IMR-90 (cell line): ENCODE results near the gene HSFX3. TPM values are rescaled to one million over a fixed set of nuclear protein-coding genes. Genes with fewer than 3 reads are reported as not detected.

Experiments
- ATAC-seq: fragments of 200-7000 bp; cut with Tn5 transposase; 2 replicates; pipeline ENCODE4 v1.9.1; 2020; ENCODE audit warnings: low read depth, mild to moderate bottlenecking, moderate library complexity
- BruUV-seq: library from RNA; stranded (reverse); fragments of 400-500 nt; replicated peaks from 2 replicates; lab custom pipeline; 2021; lab: Mats Ljungman, UMichigan
- CTCF ChIA-PET: fragments of 300-600 bp; formaldehyde crosslinking; extraction: SDS; loops from one replicate; lab custom pipeline; 2021; ENCODE audit warnings: antibody characterized with exemption; lab: Yijun Ruan, JAX
- POLR2A ChIA-PET: fragments of 300-600 bp; sonication (Branson Sonifier 250); formaldehyde crosslinking; loops from one replicate; lab custom pipeline; 2022; ENCODE audit warnings: antibody characterized with exemption; ENCODE audit not compliant: unreplicated experiment; lab: Charles Lee
- DNase-seq: peaks from one replicate; pipeline ENCODE4 v3.0.0; 2013
- H2AFZ ChIP-seq: replicated peaks from 2 replicates; pipeline ENCODE3; 2013; ENCODE audit warnings: low read length, mild to moderate bottlenecking; ENCODE audit not compliant: poor library complexity
- H2AK5ac ChIP-seq: 2 replicates; pipeline ENCODE4 v1.6.1; 2013; ENCODE audit warnings: low read depth, low read length, inconsistent platforms
- H2AK9ac ChIP-seq: replicated peaks from 2 replicates; pipeline ENCODE3; 2013; ENCODE audit warnings: mild to moderate bottlenecking, low read depth, low read length, moderate library complexity; ENCODE audit not compliant: poor library complexity
- H2BK120ac ChIP-seq: 2 replicates; pipeline ENCODE4 v1.6.1; 2013; ENCODE audit warnings: low read depth, low read length, inconsistent platforms
- H2BK15ac ChIP-seq: 3 replicates; pipeline ENCODE4 v1.6.1; 2013; ENCODE audit warnings: low read depth, low read length, inconsistent platforms
- H2BK20ac ChIP-seq: 2 replicates; pipeline ENCODE4 v1.6.1; 2013; ENCODE audit warnings: low read depth, mild to moderate bottlenecking, inconsistent platforms, low read length, moderate library complexity
- H2BK5ac ChIP-seq: 2 replicates; pipeline ENCODE4 v1.6.1; 2013; ENCODE audit warnings: mild to moderate bottlenecking, low read depth, low read length, inconsistent platforms; ENCODE audit not compliant: poor library complexity, severe bottlenecking
- H3K14ac ChIP-seq: replicated peaks from 2 replicates; pipeline ENCODE4 v1.6.1; 2013; ENCODE audit warnings: low read depth, low read length, inconsistent platforms
- H3K18ac ChIP-seq: 2 replicates; pipeline ENCODE4 v1.6.1; 2013; ENCODE audit warnings: low read depth, low read length, control low read depth
- H3K23ac ChIP-seq: 2 replicates; pipeline ENCODE4 v1.6.1; 2013; ENCODE audit warnings: low read depth, low read length, inconsistent platforms
- H3K27ac ChIP-seq: 2 replicates; pipeline ENCODE4 v1.5.1; 2013; ENCODE audit warnings: mild to moderate bottlenecking, control low read depth, low read length; ENCODE audit not compliant: insufficient read depth
- H3K27me3 ChIP-seq: 2 replicates; pipeline ENCODE4 v1.6.1; 2013; ENCODE audit warnings: low read length; ENCODE audit not compliant: control insufficient read depth, insufficient read depth
- H3K36me3 ChIP-seq: 2 replicates; pipeline ENCODE4 v1.6.1; 2013; ENCODE audit warnings: low read length, mixed read lengths; ENCODE audit not compliant: control insufficient read depth, insufficient read depth
- H3K4ac ChIP-seq: 2 replicates; pipeline ENCODE4 v1.6.1; 2013; ENCODE audit warnings: low read depth, low read length, inconsistent platforms
- H3K4me1 ChIP-seq: 2 replicates; pipeline ENCODE4 v1.6.1; 2013; ENCODE audit warnings: low read length, mixed read lengths; ENCODE audit not compliant: control insufficient read depth, insufficient read depth
- H3K4me2 ChIP-seq: 2 replicates; pipeline ENCODE4 v1.6.1; 2013; ENCODE audit warnings: low read depth, mild to moderate bottlenecking, control low read depth, low read length, moderate library complexity
- H3K4me3 ChIP-seq: 2 replicates; pipeline ENCODE4 v1.5.1; 2013; ENCODE audit warnings: low read depth, mild to moderate bottlenecking, control low read depth, low read length, moderate library complexity; ENCODE audit not compliant: insufficient read depth
- H3K56ac ChIP-seq: 2 replicates; pipeline ENCODE4 v1.6.1; 2013; ENCODE audit warnings: low read length, inconsistent platforms; ENCODE audit not compliant: insufficient read depth; ENCODE audit errors: extremely low read depth
- H3K79me1 ChIP-seq, 2 experiments: 2 replicates each; pipeline ENCODE4 v1.6.1; 2013; ENCODE audit warnings: low read length in 2 of 2, inconsistent platforms in 1 of 2, low read depth in 1 of 2
- H3K9ac ChIP-seq: 2 replicates; pipeline ENCODE4 v1.6.1; 2013; ENCODE audit warnings: low read depth, low read length, control low read depth
- H3K9me1 ChIP-seq: 2 replicates; pipeline ENCODE4 v1.6.1; 2013; ENCODE audit warnings: low read length, inconsistent platforms; ENCODE audit not compliant: insufficient read depth
- H3K9me3 ChIP-seq: 2 replicates; pipeline ENCODE4 v1.6.1; 2013; ENCODE audit warnings: low read length; ENCODE audit not compliant: control insufficient read depth, insufficient read depth
- H4K20me1 ChIP-seq: 2 replicates; pipeline ENCODE4 v1.6.1; 2013; ENCODE audit warnings: low read length, inconsistent platforms; ENCODE audit not compliant: insufficient read depth
- H4K5ac ChIP-seq: 2 replicates; pipeline ENCODE4 v1.6.1; 2013; ENCODE audit warnings: mild to moderate bottlenecking, low read depth, low read length, control low read depth
- H4K8ac ChIP-seq, 2 experiments: 2 replicates each; pipeline ENCODE4 v1.6.1; 2013; ENCODE audit warnings: low read depth in 2 of 2, low read length in 2 of 2, control low read depth in 1 of 2, inconsistent platforms in 1 of 2
- H4K91ac ChIP-seq: 2 replicates; pipeline ENCODE4 v1.6.1; 2013; ENCODE audit warnings: low read depth, low read length, inconsistent platforms; ENCODE audit not compliant: insufficient read depth
- CEBPB ChIP-seq: IDR thresholded peaks from 2 replicates; pipeline ENCODE4 v1.6.1; 2012; ENCODE audit warnings: low read depth, low read length, improper control_type of control experiment
- CTCF ChIP-seq: conservative IDR thresholded peaks from 2 replicates; pipeline ENCODE4 v1.5.1; 2012; ENCODE audit warnings: mild to moderate bottlenecking, low read depth, low read length, improper control_type of control experiment
- ELK1 ChIP-seq: fragments of 150-350 bp; IDR thresholded peaks from 2 replicates; pipeline ENCODE4 v1.6.1; 2016; ENCODE audit warnings: low read depth, mild to moderate bottlenecking, low read length, moderate library complexity, borderline replicate concordance
- FOS ChIP-seq: fragments of 150-350 bp; IDR thresholded peaks from 2 replicates; pipeline ENCODE4 v1.6.1; 2016; ENCODE audit warnings: low read depth, low read length
- MAFK ChIP-seq: IDR thresholded peaks from 2 replicates; pipeline ENCODE4 v1.6.1; 2012; ENCODE audit warnings: low read depth, low read length, improper control_type of control experiment
- MAZ ChIP-seq: IDR thresholded peaks from 2 replicates; pipeline ENCODE4 v1.6.1; 2012; ENCODE audit warnings: low read depth, mild to moderate bottlenecking, low read length, improper control_type of control experiment, moderate library complexity, borderline replicate concordance
- MXI1 ChIP-seq: IDR thresholded peaks from 2 replicates; pipeline ENCODE4 v1.6.1; 2012; ENCODE audit warnings: low read depth, mild to moderate bottlenecking, low read length, moderate library complexity, borderline replicate concordance
- POLR2A ChIP-seq: IDR thresholded peaks from 2 replicates; pipeline ENCODE4 v1.6.1; 2012; ENCODE audit warnings: mild to moderate bottlenecking, low read depth, low read length
- RCOR1 ChIP-seq: IDR thresholded peaks from 2 replicates; pipeline ENCODE4 v1.6.1; 2012; ENCODE audit warnings: mild to moderate bottlenecking, low read length, improper control_type of control experiment; ENCODE audit not compliant: insufficient replicate concordance
- RFX5 ChIP-seq: IDR thresholded peaks from 2 replicates; pipeline ENCODE4 v1.8.0; 2012; ENCODE audit warnings: low read depth, mild to moderate bottlenecking, low read length, moderate library complexity
- SMC3 ChIP-seq: fragments of 150-350 bp; IDR thresholded peaks from 2 replicates; pipeline ENCODE4 v1.6.1; 2016; ENCODE audit warnings: low read depth, mild to moderate bottlenecking, antibody characterized with exemption, low read length, moderate library complexity
- WGBS, 2 experiments: methylation state at CpG; one replicate each; pipeline versions ENCODE4 v1.1.5 to v1.1.7; 2013; ENCODE audit warnings: missing lambda C conversion rate in 2 of 2; ENCODE audit not compliant: insufficient read length in 1 of 2; ENCODE audit errors: extremely low coverage in 2 of 2; 5-methylcytosine and 5-hydroxymethylcytosine counted together
- dilution Hi-C: fragments of 300-500 bp; cut with HindIII; formaldehyde crosslinking; loops from one replicate; pipeline ENCODE4 v1.14.3; 2018; ENCODE audit warnings: low sequenced_read_pairs; ENCODE audit not compliant: unreplicated experiment
- in situ Hi-C: fragments of 300-500 bp; cut with MboI; formaldehyde crosslinking; loops from 3 replicates; pipeline ENCODE4 v1.14.3; 2019; ENCODE audit warnings: low sequenced_read_pairs, inconsistent platforms, mixed read lengths
- intact Hi-C: fragments of 100-400 bp; cut with micrococcal nuclease; formaldehyde crosslinking; loops from 2 replicates; pipeline ENCODE4 v1.10.0; 2022
- polyA plus RNA-seq, 3 experiments: library from polyadenylated mRNA; depleted of rRNA; stranded (reverse); fragments of >200 nt; gene quantifications; 2 replicates each; pipeline ENCODE4 v1.2.3, GENCODE V29; 2012; ENCODE audit warnings: low replicate concordance in 1 of 3
- total RNA-seq: library from RNA; depleted of rRNA; stranded (reverse); fragments of >200 nt; gene quantifications from 2 replicates; pipeline ENCODE4 v1.2.3, GENCODE V29; 2012

The HSFX3 gene
- total and polyA plus RNA-seq, 2 of the 4 experiments (the other 2 are of a cell fraction) = not detected

GRCh38 chrX:149499766-149500165 is 50.0 kb downstream of the HSFX3 start:
- DNase-seq (no peak), ATAC-seq (no peak)
- no peak overlapping the region for H2AK9ac ChIP-seq
- no peak overlapping the region for H2AFZ ChIP-seq
- dilution Hi-C loops (no loop called here), intact Hi-C loops (no loop called here), in situ Hi-C loops (loop anchor here (25.0 kb wide), 1 partner anchor 1238 kb away; no protein-coding TSS in a partner anchor)
- no peak overlapping the region for H2BK15ac ChIP-seq
- no peak overlapping the region for H2AK5ac ChIP-seq
- no peak overlapping the region for H4K5ac ChIP-seq
- no peak overlapping the region for H3K23ac ChIP-seq
- no peak overlapping the region for H3K18ac ChIP-seq
- H3K9me1 ChIP-seq = peaks cover 7% of the 10 kb centered on the region; the same call in 1 of the 2 replicates
- H3K36me3 ChIP-seq = peaks cover 25% of the 10 kb centered on the region
- H4K8ac ChIP-seq = no peak overlapping the region
- no peaks in the 10 kb centered on the region for H3K9me3 ChIP-seq
- no peak overlapping the region for H3K27ac ChIP-seq
- H4K91ac ChIP-seq = no peak overlapping the region
- peaks cover 7 to 12% of the 10 kb centered on the region in 2 experiments; a peak in 3 of 4 replicates for H3K79me1 ChIP-seq
- no peaks in the 10 kb centered on the region for H4K20me1 ChIP-seq
- no peak overlapping the region for H3K4me2 ChIP-seq
- H2BK5ac ChIP-seq = no peak overlapping the region
- H3K27me3 ChIP-seq = no peaks in the 10 kb centered on the region
- TF ChIP-seq SMC3 = no peak
- TF ChIP-seq POLR2A = no peak
- TF ChIP-seq CTCF = no peak
- no peak for TF ChIP-seq RFX5
- no peak for TF ChIP-seq RCOR1
- no peak for TF ChIP-seq CEBPB
- TF ChIP-seq ELK1 = no peak
- TF ChIP-seq MXI1 = no peak
- no peak for TF ChIP-seq FOS
- TF ChIP-seq MAZ = no peak
- TF ChIP-seq MAFK = no peak
- H3K4ac ChIP-seq = no peak overlapping the region
- H3K56ac ChIP-seq = no peak overlapping the region
- no peak overlapping the region for H3K14ac ChIP-seq
- H3K4me3 ChIP-seq = no peak overlapping the region
- no peak overlapping the region for H2BK120ac ChIP-seq
- no TSS peak for BruUV-seq
- H2BK20ac ChIP-seq = no peak overlapping the region
- no CpG with 5 or more reads among the region's 5 CpGs for WGBS, 2 experiments
- H3K4me1 ChIP-seq = peaks cover 3% of the 10 kb centered on the region
- POLR2A ChIA-PET = no interaction called here
- H3K9ac ChIP-seq = no peak overlapping the region
- CTCF ChIA-PET = no interaction called here
